Central memory CD8-positive, alpha-beta T cell (primary cell): ENCODE results near the gene ELAC2.

ENCODE experiments used
- ATAC-seq: fragments of 150-1000 bp; cut with Tn5 transposase; replicated peaks from 2 replicates; pipeline ENCODE4 v1.10.0; 2022; ENCODE audit warnings: mild to moderate bottlenecking, moderate FRiP score, moderate number of reproducible peaks; ENCODE audit not compliant: poor library complexity, severe bottlenecking; ENCODE audit errors: extremely low read depth
- DNase-seq, 2 donors: peaks; one replicate each; pipeline ENCODE4 v3.0.0; 2021; ENCODE audit warnings: low spot score in 2 of 2
- H3K27ac Mint-ChIP-seq: one replicate; pipeline ENCODE4 v1.8.0; 2022; ENCODE audit warnings: low read depth, mild to moderate bottlenecking, moderate library complexity, mixed read lengths
- H3K27me3 Mint-ChIP-seq: one replicate; pipeline ENCODE4 v1.8.0; 2022; ENCODE audit warnings: mixed read lengths
- H3K36me3 Mint-ChIP-seq: one replicate; pipeline ENCODE4 v1.8.0; 2022; ENCODE audit warnings: mild to moderate bottlenecking, moderate library complexity, mixed read lengths; ENCODE audit not compliant: insufficient read depth
- H3K4me1 Mint-ChIP-seq: one replicate; pipeline ENCODE4 v1.8.0; 2022; ENCODE audit warnings: mixed read lengths
- H3K4me3 Mint-ChIP-seq: one replicate; pipeline ENCODE4 v1.8.0; 2022; ENCODE audit warnings: mild to moderate bottlenecking, moderate library complexity, mixed read lengths
- H3K9me3 Mint-ChIP-seq: one replicate; pipeline ENCODE4 v1.8.0; 2022; ENCODE audit warnings: mixed read lengths

Gene ELAC2, protein sequence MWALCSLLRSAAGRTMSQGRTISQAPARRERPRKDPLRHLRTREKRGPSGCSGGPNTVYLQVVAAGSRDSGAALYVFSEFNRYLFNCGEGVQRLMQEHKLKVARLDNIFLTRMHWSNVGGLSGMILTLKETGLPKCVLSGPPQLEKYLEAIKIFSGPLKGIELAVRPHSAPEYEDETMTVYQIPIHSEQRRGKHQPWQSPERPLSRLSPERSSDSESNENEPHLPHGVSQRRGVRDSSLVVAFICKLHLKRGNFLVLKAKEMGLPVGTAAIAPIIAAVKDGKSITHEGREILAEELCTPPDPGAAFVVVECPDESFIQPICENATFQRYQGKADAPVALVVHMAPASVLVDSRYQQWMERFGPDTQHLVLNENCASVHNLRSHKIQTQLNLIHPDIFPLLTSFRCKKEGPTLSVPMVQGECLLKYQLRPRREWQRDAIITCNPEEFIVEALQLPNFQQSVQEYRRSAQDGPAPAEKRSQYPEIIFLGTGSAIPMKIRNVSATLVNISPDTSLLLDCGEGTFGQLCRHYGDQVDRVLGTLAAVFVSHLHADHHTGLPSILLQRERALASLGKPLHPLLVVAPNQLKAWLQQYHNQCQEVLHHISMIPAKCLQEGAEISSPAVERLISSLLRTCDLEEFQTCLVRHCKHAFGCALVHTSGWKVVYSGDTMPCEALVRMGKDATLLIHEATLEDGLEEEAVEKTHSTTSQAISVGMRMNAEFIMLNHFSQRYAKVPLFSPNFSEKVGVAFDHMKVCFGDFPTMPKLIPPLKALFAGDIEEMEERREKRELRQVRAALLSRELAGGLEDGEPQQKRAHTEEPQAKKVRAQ

DNA sequence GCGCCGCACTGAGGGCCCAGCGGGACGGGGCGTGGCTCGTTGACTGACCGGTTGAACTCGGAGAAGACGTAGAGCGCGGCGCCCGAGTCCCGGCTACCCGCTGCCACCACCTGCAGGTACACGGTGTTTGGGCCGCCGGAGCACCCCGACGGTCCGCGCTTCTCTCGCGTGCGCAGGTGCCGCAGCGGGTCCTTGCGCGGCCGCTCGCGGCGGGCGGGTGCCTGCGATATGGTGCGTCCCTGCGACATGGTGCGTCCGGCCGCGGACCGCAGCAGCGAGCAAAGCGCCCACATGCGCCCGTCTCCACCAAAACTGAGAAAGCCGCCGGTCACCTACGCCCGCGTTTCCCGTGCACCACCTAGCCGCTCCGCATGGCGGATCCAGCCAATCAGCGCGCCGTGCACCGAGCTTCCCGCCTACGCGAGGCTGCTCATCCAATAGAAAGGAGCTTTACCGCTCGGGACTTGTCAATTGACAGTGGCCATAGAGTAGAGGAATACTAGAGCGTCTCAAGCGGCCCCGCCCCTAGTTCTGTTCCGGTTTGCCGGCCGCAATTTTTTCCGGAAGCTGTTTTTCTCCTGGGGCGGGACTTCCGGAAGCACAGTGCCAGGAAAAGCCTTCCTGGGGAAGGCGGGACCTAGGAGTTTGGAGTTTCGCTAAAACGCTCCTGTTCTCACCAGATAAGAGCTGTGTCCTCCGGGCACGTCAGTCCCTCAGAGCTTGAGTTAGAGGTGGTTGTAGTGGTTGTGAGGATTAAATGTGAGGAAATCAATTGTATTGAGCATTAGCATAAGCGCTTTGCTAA lies at the start of gene ELAC2:
Gene ELAC2, minus strand, starts transcription at position 373 of the 805 bp plus-strand sequence. Its CDS starts 80 bp downstream, at position 293.
- Mint-ChIP-seq H3K27me3 (no peaks in the 10 kb centered on the region), H3K27ac (peak within 1 kb of the TSS; percentile 97), H3K4me1 (peaks cover 32% of the 10 kb centered on the region), H3K36me3 (peaks cover 27% of the 10 kb centered on the region), H3K9me3 (no peaks in the 10 kb centered on the region), H3K4me3 (peak within 1 kb of the TSS; percentile 97)
- ATAC-seq (peak; percentile 99), DNase-seq (peak; percentile 93 to 94)

DNA sequence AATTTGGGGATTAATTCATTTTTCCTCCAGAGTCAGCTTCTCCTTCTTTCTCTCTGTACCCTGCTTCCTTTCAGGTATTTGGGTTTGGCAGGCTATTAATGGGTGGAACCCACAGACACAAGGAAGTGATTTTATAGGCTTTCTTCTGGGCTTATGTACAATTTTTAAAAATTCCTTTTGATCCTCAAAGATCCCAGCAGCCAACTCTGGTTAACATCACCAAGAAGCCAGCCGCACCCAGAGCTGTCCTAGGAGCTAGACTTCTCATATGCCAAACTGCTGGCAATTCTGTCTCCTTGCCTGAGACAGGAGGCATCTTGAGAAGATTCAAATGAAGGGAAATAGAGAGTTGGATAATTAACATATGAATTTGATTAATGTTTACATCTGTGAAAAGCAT lies 47.2 kb upstream of the ELAC2 start:
- DNase-seq (no peak), ATAC-seq (no peak)
- H3K27me3 Mint-ChIP-seq, result peaks cover 25% of the 10 kb centered on the region
- no peaks in the 10 kb centered on the region for H3K36me3 Mint-ChIP-seq
- H3K4me3 Mint-ChIP-seq, result no peak overlapping the region
- no peak overlapping the region for H3K27ac Mint-ChIP-seq
- H3K4me1 Mint-ChIP-seq, result no peaks in the 10 kb centered on the region
- H3K9me3 Mint-ChIP-seq, result no peaks in the 10 kb centered on the region

DNA sequence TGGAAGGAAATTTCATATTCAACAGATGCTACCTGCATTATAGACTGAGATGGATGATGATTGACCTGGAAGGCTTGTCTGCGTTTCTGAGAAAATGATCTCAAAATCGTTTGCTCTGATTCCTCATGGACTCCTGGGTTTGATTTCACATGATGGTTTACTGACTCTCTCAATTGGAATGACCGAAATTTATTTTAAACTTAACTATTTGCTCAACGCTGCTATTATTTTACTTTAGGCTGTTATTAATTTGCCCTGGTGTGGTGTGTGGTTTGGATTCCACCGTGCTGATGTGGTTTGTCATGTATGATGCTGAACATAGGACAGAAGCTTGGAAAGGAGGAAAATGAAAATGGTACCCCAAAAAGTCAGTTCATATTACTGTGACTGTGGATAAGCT lies 37.3 kb upstream of the ELAC2 start:
- ATAC-seq (no peak), DNase-seq (no peak)
- H3K4me3 Mint-ChIP-seq, result no peak overlapping the region
- H3K27me3 Mint-ChIP-seq, result peaks cover 43% of the 10 kb centered on the region
- H3K27ac Mint-ChIP-seq, result no peak overlapping the region
- no peaks in the 10 kb centered on the region for H3K36me3 Mint-ChIP-seq
- no peaks in the 10 kb centered on the region for H3K4me1 Mint-ChIP-seq
- H3K9me3 Mint-ChIP-seq, result peaks cover 6% of the 10 kb centered on the region

DNA sequence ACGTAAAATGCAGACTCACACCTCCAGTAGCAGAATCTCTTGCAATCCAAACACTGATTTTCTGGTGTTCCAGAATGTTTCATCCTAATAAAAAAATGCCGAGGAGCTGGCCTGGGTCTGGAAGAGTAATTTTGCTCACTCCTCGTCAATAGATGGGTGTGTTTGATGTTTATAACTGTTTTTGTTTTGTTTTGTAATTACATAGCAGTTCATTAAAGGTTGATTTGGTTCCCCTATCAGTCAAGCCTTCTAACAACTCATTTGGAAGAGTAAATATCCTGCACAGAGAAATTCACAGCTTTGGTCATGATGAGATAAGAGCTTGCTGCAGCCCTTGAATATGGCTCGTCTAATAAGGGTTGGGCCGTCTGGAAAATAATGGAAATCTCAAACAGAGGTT lies 36.8 kb upstream of the ELAC2 start:
- no peak for ATAC-seq
- Mint-ChIP-seq H3K27ac (no peak overlapping the region), H3K4me1 (no peaks in the 10 kb centered on the region), H3K9me3 (peaks cover 6% of the 10 kb centered on the region), H3K4me3 (no peak overlapping the region), H3K27me3 (peaks cover 46% of the 10 kb centered on the region), H3K36me3 (no peaks in the 10 kb centered on the region)
- DNase-seq, result no peak

DNA sequence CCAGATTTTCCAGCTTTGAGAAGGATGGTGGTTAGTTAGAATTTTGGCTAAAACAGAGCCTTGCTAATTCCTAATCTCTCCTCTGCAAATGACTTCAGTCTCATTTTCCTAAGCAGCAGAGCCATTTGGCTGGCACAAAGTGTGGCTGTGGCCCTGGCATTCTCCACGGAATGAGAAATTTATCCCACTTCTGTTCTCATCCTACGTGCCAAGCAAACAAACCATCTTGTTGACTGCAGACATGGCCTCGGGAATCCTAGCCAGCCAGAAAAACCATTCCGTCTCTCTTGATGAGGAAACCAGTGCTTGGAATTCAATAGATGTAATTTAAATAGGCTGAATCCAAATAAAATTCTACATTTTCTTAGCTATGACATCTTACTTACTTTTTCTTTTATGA lies 34.1 kb upstream of the ELAC2 start:
- no peak for ATAC-seq

DNA sequence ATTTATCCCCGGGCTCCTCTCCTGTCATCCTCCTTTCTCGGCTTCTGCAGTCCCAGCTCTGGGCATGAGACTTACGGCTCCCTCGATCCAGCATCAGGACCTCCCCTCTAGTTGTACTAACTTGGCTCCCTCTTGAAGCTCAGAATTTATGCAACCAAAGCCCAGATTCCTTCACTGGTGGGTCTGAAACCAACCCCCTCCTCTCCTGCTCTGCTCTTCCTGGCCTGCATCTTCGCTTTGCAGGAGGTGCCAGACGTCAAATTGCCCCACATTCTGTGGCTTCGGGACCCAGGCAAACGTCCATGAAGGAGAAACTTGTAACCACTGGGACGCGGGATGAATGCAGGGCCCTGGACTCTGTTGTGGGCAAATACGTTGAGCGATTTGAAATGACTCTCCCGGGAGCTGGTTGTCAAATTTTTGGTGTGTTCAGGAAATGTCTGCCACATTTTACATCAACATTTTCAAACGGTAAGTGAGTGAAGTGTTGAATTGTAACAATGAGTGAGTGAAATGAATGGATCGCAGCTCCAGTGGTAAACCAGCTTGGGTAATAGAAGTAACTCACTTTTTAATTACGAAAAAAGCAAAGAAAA lies 29.3 kb upstream of the ELAC2 start:
- no peak overlapping the region for H3K27ac Mint-ChIP-seq
- H3K27me3 Mint-ChIP-seq, result peaks cover 76% of the 10 kb centered on the region
- H3K4me1 Mint-ChIP-seq, result no peaks in the 10 kb centered on the region
- no peak overlapping the region for H3K4me3 Mint-ChIP-seq
- peaks cover 2% of the 10 kb centered on the region for H3K36me3 Mint-ChIP-seq
- no peak for DNase-seq
- ATAC-seq, result no peak
- H3K9me3 Mint-ChIP-seq, result no peaks in the 10 kb centered on the region

More for the DNA sequence above, 34.1 kb upstream of the ELAC2 start:
- Mint-ChIP-seq H3K27ac (no peak overlapping the region), H3K27me3 (peaks cover 63% of the 10 kb centered on the region), H3K4me3 (no peak overlapping the region), H3K9me3 (no peaks in the 10 kb centered on the region), H3K4me1 (no peaks in the 10 kb centered on the region), H3K36me3 (peaks cover 2% of the 10 kb centered on the region)
- no peak for DNase-seq

DNA sequence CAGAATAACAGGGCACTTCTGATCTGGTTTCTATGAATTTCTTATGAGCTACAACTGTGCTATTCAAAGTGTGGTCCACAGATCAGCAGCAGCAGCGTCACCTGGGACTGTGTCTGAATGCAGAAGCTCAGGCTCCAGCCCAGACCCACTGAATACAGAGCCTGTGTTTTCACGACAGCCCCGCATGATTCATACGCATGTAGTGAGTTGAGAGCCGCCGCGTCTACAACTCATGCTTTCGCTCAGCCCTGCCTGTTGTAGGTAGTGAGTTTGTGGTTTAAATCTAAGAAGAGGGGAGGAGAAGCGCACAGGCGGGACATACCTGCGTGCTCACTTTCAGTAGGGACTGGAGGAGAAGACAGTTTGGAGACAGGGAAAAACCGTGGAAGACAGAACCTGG lies 28.5 kb upstream of the ELAC2 start:
- no peaks in the 10 kb centered on the region for H3K9me3 Mint-ChIP-seq
- H3K36me3 Mint-ChIP-seq, result peaks cover 2% of the 10 kb centered on the region
- DNase-seq (no peak), ATAC-seq (no peak)
- H3K27ac Mint-ChIP-seq, result no peak overlapping the region
- H3K4me3 Mint-ChIP-seq, result no peak overlapping the region
- H3K4me1 Mint-ChIP-seq, result no peaks in the 10 kb centered on the region
- peaks cover 77% of the 10 kb centered on the region for H3K27me3 Mint-ChIP-seq

DNA sequence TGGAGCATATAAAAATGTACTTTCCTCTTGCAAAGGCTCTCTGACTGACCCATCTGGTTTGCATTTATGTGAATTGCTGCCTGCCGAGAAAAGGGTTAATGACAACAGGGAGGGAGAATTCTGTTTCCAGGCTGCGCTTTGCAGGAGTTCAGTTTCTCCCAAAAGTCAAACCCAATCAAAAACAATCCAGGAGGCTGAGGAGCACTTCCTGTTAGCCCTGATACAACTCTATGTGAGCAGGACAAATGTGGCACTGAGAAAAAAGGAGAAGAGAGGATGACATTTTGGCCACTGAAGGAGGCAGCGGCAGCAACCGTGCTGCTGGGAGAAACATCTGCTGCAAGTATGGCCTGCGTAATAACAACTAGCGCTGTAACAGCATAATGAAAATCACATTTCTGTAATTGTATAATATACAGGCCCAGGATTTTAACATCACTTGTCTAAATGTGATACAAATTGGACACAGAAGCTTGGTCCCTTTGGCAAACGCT lies 26.8 kb upstream of the ELAC2 start:
- no peak overlapping the region for H3K27ac Mint-ChIP-seq
- ATAC-seq (no peak), DNase-seq (no peak)
- H3K4me3 Mint-ChIP-seq, result no peak overlapping the region
- H3K27me3 Mint-ChIP-seq, result peaks cover 91% of the 10 kb centered on the region
- H3K36me3 Mint-ChIP-seq, result peaks cover 2% of the 10 kb centered on the region
- H3K9me3 Mint-ChIP-seq, result no peaks in the 10 kb centered on the region
- H3K4me1 Mint-ChIP-seq, result no peaks in the 10 kb centered on the region

DNA sequence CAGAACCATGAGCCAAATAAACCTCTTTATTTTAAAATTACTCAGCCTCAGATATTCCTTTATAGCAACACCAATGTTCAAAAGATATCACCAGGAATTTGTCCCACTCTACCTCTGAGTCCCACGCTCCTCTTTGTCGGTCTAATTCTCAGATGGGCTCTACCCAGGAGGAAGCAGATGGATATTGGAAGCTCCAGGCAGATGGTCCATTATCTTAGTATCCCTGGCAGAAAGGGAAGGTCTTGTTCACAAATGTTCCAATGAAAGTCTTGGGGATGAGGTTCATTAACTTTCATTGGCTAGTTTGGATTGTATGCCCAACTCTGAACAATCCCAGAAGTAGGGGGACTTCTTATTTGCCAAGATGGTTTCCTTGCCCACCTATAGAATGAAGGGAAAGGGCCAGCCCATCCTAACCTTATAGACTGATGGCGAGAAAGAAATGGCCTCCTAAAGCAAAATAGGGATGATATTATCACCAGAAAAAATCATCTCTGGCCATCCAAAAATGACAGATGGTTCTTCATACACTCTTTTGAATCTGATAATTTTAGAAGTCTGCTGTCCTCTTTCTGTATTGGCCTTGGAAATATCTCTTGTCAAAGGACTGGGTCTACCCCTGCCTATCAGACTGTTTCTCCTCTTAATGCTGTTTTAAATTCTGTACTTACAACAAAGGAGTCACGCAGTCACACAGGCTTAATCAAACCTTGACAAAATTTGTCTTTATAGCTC lies 21.3 kb upstream of the ELAC2 start:
- H3K9me3 Mint-ChIP-seq, result peaks cover 7% of the 10 kb centered on the region
- H3K27me3 Mint-ChIP-seq, result peaks cover 52% of the 10 kb centered on the region
- no peaks in the 10 kb centered on the region for H3K4me1 Mint-ChIP-seq
- ATAC-seq (no peak), DNase-seq (no peak)
- no peaks in the 10 kb centered on the region for H3K36me3 Mint-ChIP-seq
- H3K4me3 Mint-ChIP-seq, result no peak overlapping the region
- H3K27ac Mint-ChIP-seq, result no peak overlapping the region

DNA sequence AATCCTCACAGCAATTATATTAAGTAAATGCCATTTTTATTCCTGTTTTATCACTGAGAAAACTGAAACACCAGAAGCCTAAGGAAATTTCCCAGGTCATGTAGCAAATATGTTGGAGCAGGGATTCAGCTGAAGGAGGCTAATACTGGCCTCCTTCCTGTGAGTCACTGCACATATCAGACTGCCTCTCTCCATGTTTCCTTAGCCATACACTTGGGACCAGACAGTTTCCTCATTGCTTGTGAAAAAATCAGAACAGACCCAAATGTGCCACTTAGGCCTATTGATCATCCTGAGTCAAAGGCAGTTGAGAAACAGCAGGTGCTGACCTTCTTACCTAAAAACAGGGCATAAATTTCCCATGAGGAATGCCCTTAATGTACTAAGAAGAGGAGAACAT lies 18.9 kb upstream of the ELAC2 start:
- Mint-ChIP-seq H3K27ac (no peak overlapping the region), H3K27me3 (peaks cover 29% of the 10 kb centered on the region), H3K4me1 (peaks cover 2% of the 10 kb centered on the region), H3K36me3 (no peaks in the 10 kb centered on the region), H3K9me3 (peaks cover 7% of the 10 kb centered on the region), H3K4me3 (no peak overlapping the region)
- no peak for ATAC-seq
- no peak for DNase-seq

DNA sequence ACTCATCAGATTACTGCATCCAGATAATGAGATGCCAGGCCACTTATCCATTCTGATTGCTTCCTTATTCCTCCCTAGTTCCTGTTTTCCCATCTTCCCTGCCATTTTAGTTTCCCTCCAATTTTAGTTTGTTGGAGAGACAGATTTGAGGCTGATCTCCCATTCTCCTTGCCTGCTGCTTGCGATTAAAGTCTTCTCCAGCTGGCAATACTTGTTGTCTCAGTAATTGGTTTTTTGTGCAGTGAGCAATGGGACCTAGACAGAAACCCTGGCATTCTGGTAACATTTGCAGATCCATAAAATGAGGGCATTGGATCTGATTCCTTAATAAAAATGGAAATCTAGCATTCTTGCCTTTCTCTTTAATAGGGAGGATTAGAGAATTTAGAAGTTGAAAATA lies 17.6 kb upstream of the ELAC2 start:
- Mint-ChIP-seq H3K4me3 (no peak overlapping the region), H3K4me1 (peaks cover 12% of the 10 kb centered on the region), H3K9me3 (peaks cover 7% of the 10 kb centered on the region), H3K27ac (no peak overlapping the region), H3K36me3 (no peaks in the 10 kb centered on the region), H3K27me3 (peaks cover 16% of the 10 kb centered on the region)
- DNase-seq, result no peak
- ATAC-seq, result no peak
